ENCODE measurements around the gene HMBS. TPM values are rescaled to one million over a fixed set of nuclear protein-coding genes. Genes with fewer than 3 reads are reported as not detected.

Gene HMBS
- total and polyA plus RNA-seq, 2 experiments from 2014 or later = 101 to 107 TPM

DNA sequence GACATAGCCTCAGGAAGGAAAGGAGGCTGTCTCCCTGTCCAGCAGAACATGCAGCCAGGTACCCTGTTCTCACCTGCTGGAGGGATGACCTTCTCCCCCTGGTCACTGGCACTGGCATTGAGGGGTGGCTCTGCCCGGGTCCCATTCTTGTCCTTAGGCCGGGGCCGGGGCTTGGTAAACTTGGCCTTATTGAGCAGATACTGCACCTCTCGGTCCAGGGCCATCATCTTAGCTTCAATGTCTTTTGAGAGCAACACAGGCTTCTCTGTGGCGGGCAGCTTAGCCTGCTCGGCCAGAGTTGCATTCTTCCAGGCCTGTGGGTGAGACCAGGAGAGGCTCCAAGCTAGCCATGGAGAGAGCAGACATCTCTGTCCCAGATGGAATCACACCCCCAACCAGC, 38.2 kb upstream of the HMBS start:
- Histone ChIP-seq H3F3A (replicated peaks; ENCODE audit: low read depth) (peaks cover 6% of the 10 kb centered on the region; the same call in 1 of the 2 replicates), H3K27ac (ENCODE audit: low read depth) (no peak overlapping the region), H3K79me2 (replicated peaks; ENCODE audit: insufficient read depth) (no peaks in the 10 kb centered on the region), H3K9me2 (ENCODE audit: insufficient read depth) (no peaks in the 10 kb centered on the region), H3K4me1 (ENCODE audit: insufficient read depth) (peaks cover 13% of the 10 kb centered on the region), H3K36me3 (ENCODE audit: insufficient read depth) (peaks cover 29% of the 10 kb centered on the region), H3K4me2 (no peak overlapping the region), H3K4me3 (no peak overlapping the region), H3K27me3 (ENCODE audit: insufficient read depth) (no peaks in the 10 kb centered on the region), H2AFZ (no peak overlapping the region), H4K20me1 (replicated peaks; ENCODE audit: insufficient read depth) (peaks cover 6% of the 10 kb centered on the region)
- DNase-seq (ENCODE audit: low spot score) = no peak
- Mint-ChIP-seq H3K36me3 (ENCODE audit: low read depth) (peaks cover 72% of the 10 kb centered on the region), H3K4me3 (no peak overlapping the region), H3K4me1 (peaks cover 15% of the 10 kb centered on the region; the same call in 2 of the 3 replicates), H3K27ac (no peak overlapping the region), H3K9me3 (no peaks in the 10 kb centered on the region), H3K27me3 (ENCODE audit: insufficient read depth, low read depth, poor library complexity) (peaks cover 10% of the 10 kb centered on the region)
- ATAC-seq = no peak
- TF ChIP-seq, protein P1, sequence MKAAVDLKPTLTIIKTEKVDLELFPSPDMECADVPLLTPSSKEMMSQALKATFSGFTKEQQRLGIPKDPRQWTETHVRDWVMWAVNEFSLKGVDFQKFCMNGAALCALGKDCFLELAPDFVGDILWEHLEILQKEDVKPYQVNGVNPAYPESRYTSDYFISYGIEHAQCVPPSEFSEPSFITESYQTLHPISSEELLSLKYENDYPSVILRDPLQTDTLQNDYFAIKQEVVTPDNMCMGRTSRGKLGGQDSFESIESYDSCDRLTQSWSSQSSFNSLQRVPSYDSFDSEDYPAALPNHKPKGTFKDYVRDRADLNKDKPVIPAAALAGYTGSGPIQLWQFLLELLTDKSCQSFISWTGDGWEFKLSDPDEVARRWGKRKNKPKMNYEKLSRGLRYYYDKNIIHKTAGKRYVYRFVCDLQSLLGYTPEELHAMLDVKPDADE (IDR thresholded peaks at IDR 0.05) = no peak
- no peak for TF ChIP-seq POLR2AphosphoS5 (IDR thresholded peaks at IDR 0.05; ENCODE audit: low read depth)
- TF ChIP-seq ZNF331 (CRISPR knock-in tag; IDR thresholded peaks at IDR 0.05; ENCODE audit: low read depth) = no peak
- no peak for TF ChIP-seq CREB1 (CRISPR knock-in tag; IDR thresholded peaks at IDR 0.05; ENCODE audit: low read depth)
- TF ChIP-seq, protein P2, sequence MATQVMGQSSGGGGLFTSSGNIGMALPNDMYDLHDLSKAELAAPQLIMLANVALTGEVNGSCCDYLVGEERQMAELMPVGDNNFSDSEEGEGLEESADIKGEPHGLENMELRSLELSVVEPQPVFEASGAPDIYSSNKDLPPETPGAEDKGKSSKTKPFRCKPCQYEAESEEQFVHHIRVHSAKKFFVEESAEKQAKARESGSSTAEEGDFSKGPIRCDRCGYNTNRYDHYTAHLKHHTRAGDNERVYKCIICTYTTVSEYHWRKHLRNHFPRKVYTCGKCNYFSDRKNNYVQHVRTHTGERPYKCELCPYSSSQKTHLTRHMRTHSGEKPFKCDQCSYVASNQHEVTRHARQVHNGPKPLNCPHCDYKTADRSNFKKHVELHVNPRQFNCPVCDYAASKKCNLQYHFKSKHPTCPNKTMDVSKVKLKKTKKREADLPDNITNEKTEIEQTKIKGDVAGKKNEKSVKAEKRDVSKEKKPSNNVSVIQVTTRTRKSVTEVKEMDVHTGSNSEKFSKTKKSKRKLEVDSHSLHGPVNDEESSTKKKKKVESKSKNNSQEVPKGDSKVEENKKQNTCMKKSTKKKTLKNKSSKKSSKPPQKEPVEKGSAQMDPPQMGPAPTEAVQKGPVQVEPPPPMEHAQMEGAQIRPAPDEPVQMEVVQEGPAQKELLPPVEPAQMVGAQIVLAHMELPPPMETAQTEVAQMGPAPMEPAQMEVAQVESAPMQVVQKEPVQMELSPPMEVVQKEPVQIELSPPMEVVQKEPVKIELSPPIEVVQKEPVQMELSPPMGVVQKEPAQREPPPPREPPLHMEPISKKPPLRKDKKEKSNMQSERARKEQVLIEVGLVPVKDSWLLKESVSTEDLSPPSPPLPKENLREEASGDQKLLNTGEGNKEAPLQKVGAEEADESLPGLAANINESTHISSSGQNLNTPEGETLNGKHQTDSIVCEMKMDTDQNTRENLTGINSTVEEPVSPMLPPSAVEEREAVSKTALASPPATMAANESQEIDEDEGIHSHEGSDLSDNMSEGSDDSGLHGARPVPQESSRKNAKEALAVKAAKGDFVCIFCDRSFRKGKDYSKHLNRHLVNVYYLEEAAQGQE (IDR thresholded peaks at IDR 0.05; ENCODE audit: unreplicated experiment) = no peak
- TF ChIP-seq, protein P3, sequence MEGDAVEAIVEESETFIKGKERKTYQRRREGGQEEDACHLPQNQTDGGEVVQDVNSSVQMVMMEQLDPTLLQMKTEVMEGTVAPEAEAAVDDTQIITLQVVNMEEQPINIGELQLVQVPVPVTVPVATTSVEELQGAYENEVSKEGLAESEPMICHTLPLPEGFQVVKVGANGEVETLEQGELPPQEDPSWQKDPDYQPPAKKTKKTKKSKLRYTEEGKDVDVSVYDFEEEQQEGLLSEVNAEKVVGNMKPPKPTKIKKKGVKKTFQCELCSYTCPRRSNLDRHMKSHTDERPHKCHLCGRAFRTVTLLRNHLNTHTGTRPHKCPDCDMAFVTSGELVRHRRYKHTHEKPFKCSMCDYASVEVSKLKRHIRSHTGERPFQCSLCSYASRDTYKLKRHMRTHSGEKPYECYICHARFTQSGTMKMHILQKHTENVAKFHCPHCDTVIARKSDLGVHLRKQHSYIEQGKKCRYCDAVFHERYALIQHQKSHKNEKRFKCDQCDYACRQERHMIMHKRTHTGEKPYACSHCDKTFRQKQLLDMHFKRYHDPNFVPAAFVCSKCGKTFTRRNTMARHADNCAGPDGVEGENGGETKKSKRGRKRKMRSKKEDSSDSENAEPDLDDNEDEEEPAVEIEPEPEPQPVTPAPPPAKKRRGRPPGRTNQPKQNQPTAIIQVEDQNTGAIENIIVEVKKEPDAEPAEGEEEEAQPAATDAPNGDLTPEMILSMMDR (conservative IDR thresholded peaks at IDR 0.05; ENCODE audit: low read depth in 2 of 2) = no peak
- TF ChIP-seq, protein P4, sequence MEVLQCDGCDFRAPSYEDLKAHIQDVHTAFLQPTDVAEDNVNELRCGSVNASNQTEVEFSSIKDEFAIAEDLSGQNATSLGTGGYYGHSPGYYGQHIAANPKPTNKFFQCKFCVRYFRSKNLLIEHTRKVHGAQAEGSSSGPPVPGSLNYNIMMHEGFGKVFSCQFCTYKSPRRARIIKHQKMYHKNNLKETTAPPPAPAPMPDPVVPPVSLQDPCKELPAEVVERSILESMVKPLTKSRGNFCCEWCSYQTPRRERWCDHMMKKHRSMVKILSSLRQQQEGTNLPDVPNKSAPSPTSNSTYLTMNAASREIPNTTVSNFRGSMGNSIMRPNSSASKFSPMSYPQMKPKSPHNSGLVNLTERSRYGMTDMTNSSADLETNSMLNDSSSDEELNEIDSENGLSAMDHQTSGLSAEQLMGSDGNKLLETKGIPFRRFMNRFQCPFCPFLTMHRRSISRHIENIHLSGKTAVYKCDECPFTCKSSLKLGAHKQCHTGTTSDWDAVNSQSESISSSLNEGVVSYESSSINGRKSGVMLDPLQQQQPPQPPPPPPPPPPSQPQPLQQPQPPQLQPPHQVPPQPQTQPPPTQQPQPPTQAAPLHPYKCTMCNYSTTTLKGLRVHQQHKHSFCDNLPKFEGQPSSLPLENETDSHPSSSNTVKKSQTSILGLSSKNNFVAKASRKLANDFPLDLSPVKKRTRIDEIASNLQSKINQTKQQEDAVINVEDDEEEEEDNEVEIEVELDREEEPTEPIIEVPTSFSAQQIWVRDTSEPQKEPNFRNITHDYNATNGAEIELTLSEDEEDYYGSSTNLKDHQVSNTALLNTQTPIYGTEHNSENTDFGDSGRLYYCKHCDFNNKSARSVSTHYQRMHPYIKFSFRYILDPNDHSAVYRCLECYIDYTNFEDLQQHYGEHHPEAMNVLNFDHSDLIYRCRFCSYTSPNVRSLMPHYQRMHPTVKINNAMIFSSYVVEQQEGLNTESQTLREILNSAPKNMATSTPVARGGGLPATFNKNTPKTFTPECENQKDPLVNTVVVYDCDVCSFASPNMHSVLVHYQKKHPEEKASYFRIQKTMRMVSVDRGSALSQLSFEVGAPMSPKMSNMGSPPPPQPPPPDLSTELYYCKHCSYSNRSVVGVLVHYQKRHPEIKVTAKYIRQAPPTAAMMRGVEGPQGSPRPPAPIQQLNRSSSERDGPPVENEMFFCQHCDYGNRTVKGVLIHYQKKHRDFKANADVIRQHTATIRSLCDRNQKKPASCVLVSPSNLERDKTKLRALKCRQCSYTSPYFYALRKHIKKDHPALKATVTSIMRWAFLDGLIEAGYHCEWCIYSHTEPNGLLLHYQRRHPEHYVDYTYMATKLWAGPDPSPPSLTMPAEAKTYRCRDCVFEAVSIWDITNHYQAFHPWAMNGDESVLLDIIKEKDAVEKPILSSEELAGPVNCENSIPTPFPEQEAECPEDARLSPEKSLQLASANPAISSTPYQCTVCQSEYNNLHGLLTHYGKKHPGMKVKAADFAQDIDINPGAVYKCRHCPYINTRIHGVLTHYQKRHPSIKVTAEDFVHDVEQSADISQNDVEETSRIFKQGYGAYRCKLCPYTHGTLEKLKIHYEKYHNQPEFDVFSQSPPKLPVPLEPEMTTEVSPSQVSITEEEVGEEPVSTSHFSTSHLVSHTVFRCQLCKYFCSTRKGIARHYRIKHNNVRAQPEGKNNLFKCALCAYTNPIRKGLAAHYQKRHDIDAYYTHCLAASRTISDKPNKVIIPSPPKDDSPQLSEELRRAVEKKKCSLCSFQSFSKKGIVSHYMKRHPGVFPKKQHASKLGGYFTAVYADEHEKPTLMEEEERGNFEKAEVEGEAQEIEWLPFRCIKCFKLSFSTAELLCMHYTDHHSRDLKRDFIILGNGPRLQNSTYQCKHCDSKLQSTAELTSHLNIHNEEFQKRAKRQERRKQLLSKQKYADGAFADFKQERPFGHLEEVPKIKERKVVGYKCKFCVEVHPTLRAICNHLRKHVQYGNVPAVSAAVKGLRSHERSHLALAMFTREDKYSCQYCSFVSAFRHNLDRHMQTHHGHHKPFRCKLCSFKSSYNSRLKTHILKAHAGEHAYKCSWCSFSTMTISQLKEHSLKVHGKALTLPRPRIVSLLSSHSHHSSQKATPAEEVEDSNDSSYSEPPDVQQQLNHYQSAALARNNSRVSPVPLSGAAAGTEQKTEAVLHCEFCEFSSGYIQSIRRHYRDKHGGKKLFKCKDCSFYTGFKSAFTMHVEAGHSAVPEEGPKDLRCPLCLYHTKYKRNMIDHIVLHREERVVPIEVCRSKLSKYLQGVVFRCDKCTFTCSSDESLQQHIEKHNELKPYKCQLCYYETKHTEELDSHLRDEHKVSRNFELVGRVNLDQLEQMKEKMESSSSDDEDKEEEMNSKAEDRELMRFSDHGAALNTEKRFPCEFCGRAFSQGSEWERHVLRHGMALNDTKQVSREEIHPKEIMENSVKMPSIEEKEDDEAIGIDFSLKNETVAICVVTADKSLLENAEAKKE (CRISPR knock-in tag; IDR thresholded peaks at IDR 0.05) = no peak
- no peak for TF ChIP-seq ZNF114 (CRISPR knock-in tag; IDR thresholded peaks at IDR 0.05)
- TF ChIP-seq EZH2phosphoT487 (IDR thresholded peaks at IDR 0.05; ENCODE audit: unreplicated experiment) = no peak
- TF ChIP-seq NANOG (IDR thresholded peaks at IDR 0.05; ENCODE audit: borderline replicate concordance) = no peak

Measured in GM23338 (cell line).